Bronchial epithelial cell (primary cell): Measurements from ENCODE around the gene CAPN8. TPM values are rescaled to one million over a fixed set of nuclear protein-coding genes. Genes with fewer than 3 reads are reported as not detected.

Source experiments
- DNase-seq: peaks from one replicate; pipeline ENCODE4 v3.0.0-alpha.2; 2010; ENCODE audit warnings: low read depth
- FAIRE-seq: peaks from 2 replicates; lab custom pipeline; 2011; peaks lifted over from hg19 to GRCh38; lab: Jason Lieb, UNC
- H3K27me3 ChIP-seq: 2 replicates; pipeline ENCODE4 v1.5.1; 2011; ENCODE audit warnings: low read length; ENCODE audit not compliant: control insufficient read depth, insufficient read depth
- H3K36me3 ChIP-seq: 2 replicates; pipeline ENCODE4 v1.5.1; 2011; ENCODE audit warnings: low read length; ENCODE audit not compliant: control insufficient read depth, insufficient read depth
- H3K4me3 ChIP-seq: 2 replicates; pipeline ENCODE4 v1.5.1; 2011; ENCODE audit warnings: mild to moderate bottlenecking, low read depth, low read length, control low read depth
- CTCF ChIP-seq: IDR thresholded peaks from 2 replicates; pipeline ENCODE4 v1.5.1; 2011; ENCODE audit warnings: mild to moderate bottlenecking, moderate library complexity, low read length, control low read depth, inconsistent platforms; ENCODE audit not compliant: insufficient read depth, severe bottlenecking
- total RNA-seq: library from RNA; depleted of rRNA; stranded (reverse); fragments of >200 nt; gene quantifications from 2 replicates; pipeline ENCODE4 v1.2.1, GENCODE V29; 2014

Gene CAPN8
- total RNA-seq, 1 donor from 2014 or later = under 0.01 TPM

DNA sequence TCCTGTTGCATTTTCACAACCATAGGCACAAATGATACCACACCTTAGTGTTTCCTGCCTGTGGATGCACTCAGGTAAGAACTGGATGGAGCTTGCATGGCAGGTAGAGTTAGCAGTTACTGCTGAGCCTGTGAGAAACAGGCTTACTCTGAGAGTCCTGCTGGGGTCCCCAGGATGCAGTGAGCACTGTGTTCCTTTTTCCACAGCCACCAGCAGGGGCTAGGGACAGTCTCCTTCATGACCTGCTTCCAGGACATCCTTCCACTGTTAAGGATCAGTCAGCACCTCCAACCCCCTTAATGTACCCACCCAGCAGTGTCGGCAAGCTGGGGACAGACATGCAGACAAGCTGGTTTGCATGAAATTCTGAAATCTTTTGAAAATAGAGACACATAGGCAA is 16.3 kb downstream of the CAPN8 start:
- no peaks in the 10 kb centered on the region for H3K36me3 ChIP-seq

DNA sequence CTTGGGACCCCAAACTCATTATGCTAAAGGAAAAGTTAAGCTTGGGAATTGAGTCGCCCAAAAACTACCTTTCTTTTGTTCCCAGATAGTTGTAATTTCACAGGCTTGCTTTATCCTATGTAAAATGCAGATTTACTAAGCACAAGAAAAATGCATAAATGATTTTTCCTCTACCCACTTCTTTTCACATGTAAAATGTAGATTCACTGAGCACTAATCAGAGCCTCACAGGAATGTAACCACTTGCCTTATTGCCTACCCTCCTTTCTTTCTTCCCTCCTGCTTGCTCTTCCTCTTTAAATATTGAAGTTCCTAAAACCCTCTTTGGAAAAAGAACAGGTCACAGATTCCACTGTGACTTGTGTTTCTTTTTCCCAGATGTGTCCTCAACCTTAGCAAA is 18.3 kb downstream of the CAPN8 start:
- DNase-seq (no peak), FAIRE-seq (no peak)
- H3K36me3 ChIP-seq = no peaks in the 10 kb centered on the region
- no peak for TF ChIP-seq CTCF
- peaks cover 4% of the 10 kb centered on the region for H3K27me3 ChIP-seq
- no peak overlapping the region for H3K4me3 ChIP-seq

More for the DNA sequence above, 16.3 kb downstream of the CAPN8 start:
- Histone ChIP-seq H3K4me3 (no peak overlapping the region), H3K27me3 (peaks cover 4% of the 10 kb centered on the region)
- FAIRE-seq (no peak), DNase-seq (no peak)
- TF ChIP-seq CTCF = no peak

GRCh38 chr1:223645903-223646302 is 19.6 kb downstream of the CAPN8 start:
- DNase-seq = no peak

GRCh38 chr1:223642237-223642636 is 23.3 kb downstream of the CAPN8 start:
- H3K4me3 ChIP-seq = no peak overlapping the region
- DNase-seq (no peak), FAIRE-seq (no peak)
- TF ChIP-seq CTCF = no peak
- H3K27me3 ChIP-seq = peaks cover 2% of the 10 kb centered on the region
- H3K36me3 ChIP-seq = no peaks in the 10 kb centered on the region

More at GRCh38 chr1:223645903-223646302, 19.6 kb downstream of the CAPN8 start:
- H3K27me3 ChIP-seq = peaks cover 4% of the 10 kb centered on the region
- no peak overlapping the region for H3K4me3 ChIP-seq
- H3K36me3 ChIP-seq = no peaks in the 10 kb centered on the region
- no peak for TF ChIP-seq CTCF
- no peak for FAIRE-seq

- TF ChIP-seq CTCF = no peak
- FAIRE-seq = no peak
Observed at GRCh38 chr1:223641523-223642039, 23.9 kb downstream of the CAPN8 start.

GRCh38 chr1:223639331-223639749 is 26.2 kb downstream of the CAPN8 start:
- TF ChIP-seq CTCF = no peak
- no peak overlapping the region for H3K4me3 ChIP-seq
- FAIRE-seq (no peak), DNase-seq (peak; percentile 42)
- no peaks in the 10 kb centered on the region for H3K27me3 ChIP-seq
- H3K36me3 ChIP-seq = no peaks in the 10 kb centered on the region

More at GRCh38 chr1:223641523-223642039, 23.9 kb downstream of the CAPN8 start:
- peak; percentile 13 for DNase-seq
- Histone ChIP-seq H3K36me3 (no peaks in the 10 kb centered on the region), H3K27me3 (peaks cover 2% of the 10 kb centered on the region), H3K4me3 (no peak overlapping the region)
